ENCODE results near the gene CEP192.
A peak's percentile ranks its signal among the peaks of the same experiment; 100 is the strongest.

CEP192 gene

DNA sequence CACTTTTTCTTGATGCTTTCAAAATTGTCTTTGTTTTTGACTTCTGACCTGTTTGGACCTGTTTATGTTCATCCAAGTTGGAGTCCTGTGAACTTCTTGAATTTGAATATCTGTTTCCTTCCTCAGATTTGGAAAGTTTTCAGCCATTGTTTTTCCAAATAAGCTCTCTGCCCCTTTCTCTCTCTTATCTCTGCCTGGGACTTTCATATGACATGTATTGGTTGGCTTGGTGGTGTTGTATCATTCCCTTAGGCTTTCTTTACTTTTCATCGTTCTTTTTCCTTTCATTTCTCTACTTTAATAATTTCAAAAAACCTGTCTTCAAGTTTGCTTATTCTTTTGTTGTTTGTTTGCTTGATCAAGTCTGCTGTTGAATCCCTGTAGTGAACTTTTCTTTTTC, 167.3 kb downstream of the CEP192 start:
- no peak for DNase-seq

DNA sequence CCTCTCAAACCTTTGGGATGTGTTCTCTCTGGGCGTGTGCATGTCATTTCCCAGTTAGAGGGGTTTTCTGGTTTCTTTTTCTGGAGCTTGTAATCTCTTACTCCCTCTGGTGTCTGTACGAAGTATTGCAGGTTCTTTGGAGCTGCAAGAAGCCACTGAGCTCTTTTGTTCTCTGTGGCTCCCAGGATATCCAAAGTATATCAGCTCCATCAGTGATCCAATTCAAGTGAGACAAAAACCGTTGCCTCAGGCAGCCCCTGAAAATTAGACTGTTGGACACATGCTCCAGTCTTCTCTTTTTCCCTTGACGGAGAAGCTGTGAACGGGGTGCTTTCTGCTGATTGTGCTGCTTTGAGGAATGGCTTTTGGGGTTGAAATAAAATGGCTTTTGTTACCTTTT, 168.4 kb downstream of the CEP192 start:
- peak in 2 of 5 experiments; percentile 33 to 62 for DNase-seq

DNA sequence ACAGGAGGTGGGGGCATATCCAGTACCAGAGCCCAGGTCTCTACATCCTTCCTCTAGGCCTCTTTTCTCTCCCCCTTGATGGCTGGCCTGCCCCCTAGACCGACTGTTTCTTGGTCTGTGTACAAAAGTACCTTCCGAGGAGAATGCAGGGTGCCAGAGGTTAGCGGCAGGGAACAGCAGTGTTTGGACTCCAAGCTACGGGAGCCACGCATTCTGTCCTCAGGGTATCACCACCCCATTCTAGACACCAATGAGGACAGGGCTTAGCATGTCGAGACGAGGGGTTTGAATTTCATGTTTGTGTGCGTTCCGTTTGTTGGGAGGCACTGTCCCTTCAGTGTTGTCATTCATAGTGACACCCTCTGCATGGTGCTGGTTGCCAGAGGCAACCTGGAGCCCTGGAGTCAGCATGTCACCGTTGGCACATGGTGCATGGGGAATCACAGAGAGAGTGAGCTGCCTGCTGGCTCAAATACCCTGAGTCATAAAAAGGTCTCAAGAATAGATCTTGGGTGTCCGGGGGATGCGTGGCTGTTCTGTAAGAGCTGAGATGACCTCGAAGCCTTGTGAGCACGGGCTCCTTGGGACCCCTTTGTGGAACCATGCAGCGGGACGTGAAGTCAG, 170.2 kb downstream of the CEP192 start:
- no peak for DNase-seq

DNA sequence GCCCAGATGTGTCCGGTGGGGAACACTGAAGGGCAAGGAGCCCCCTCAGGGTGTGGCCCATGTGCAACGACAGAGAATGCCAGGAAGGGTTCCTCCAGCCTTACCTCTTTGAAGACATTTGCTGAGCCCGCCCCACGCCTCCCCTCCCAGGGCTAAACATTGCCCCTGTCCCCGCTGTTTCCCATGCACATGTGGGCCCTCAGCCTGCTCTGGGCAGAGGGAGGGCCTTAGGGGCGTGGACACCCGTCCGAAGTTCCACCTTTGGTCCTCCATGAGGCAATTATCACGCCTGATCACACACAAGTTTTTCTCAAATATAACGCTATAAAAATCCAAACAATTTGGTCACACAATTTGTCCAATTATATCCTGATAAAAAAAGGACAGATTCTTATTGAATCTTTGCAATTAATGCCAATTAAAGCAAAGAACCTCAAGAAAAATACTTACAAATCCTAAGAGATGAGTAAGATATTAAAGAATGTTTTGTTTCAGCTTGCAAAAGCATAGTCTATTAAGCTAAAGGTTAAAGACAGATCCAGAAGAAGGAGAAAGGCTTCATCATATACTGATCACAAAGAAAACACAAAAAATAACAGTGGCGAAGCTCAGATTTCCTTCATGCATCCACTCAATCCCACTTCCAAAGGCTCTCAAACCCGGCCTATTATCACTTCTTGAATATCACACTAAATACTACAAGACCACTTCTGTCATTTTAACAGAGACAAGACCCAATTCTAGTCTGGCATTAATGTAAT, 172.2 kb downstream of the CEP192 start:
- no peak for DNase-seq

DNA sequence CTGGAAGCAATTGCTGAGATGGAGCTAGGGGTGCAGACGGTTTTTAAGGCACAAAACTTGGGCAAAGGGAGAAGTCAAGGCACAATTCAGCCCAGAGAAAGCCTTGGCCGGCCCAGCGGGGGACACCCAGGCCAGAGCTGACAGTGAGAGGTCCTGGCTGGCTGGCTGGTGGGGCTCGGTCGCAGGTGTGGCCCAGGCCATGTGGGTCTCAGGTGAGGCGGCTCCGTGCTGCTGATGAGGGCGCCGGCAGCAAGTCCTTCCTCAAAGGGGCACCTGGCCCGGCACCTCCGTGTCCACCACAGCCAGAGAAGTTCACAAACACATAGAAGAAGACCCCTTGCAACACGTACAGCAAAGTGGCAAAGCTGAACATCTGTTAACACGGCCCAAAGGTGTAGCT, 173.2 kb downstream of the CEP192 start:
- no peak for DNase-seq

DNA sequence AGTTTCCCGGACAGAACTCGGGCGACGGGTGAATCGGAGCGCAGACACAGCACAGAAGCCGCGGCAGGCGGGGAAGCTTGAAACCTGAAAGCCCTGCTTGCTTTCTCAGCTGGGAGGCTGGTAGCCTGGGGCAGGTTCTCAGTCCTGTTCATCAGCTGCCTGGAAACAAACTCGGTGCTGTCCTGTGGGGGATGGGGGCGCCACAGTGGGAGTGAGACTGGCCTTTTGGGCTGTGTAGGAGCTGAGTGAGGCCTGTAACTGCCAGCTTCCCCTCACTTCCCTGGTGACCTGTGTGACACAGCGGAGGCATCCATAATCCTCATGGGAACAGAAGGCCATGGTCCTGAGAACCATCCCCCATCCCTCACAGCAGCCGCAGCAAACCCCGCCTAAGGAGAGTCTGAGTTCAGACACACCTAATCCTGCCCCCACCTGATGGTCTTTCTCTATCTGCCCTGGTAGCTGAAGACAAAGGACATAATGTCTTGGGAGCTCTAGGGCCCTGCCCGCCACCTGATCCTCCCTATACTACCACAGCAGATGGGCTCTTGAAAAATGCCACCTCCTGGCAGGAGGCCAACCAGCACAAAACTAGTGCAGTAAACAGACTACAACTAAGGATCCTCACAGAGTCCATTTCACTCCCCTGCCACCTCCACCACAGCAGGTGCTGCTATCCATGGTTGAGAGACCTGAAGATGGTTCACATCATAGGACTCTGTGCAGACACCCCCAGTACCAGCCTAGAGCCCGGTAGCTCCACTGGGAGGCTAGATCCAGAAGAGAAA, 174.7 kb downstream of the CEP192 start:
- no peak for DNase-seq

DNA sequence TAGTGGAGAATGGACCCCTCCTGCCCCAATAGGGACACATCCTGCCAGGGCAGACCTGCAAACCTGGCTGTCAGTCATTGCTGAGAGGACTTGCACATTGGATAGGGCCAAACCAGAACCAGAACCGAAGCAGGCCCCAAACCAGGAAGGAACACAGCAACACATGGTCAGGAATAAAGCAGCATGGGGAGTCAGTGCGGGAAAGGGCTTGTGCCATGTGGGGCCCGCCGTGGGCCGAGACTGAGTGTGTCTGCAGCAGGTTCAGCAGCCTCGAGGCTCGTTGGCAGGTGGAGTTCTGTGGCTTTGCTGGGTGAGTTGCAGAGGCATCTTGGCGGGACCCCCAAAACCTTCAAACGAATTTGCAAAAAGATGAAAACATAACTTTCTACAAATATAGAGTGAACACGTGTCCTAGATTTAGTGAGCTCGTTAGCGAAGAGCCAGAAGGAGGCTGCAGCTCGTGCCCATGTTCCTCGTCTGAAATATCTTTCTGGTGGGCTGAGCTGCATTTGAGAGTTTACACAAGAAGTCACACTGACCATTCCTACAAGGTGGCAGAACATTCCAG, 182.5 kb downstream of the CEP192 start:
- no peak for DNase-seq

Data from T-helper 2 cell (primary cell).